OCI-LY3 (cell line): ENCODE data around the gene SH2D6.

ENCODE experiments used
- EZH2phosphoT487 ChIP-seq: fragments of 200-600 bp; shearing (Covaris generic); IDR thresholded peaks from 2 replicates; pipeline ENCODE4 v1.6.1; 2018; ENCODE audit warnings: antibody characterized with exemption, mixed run types, low read depth
- TF ChIP-seq, protein P1 (sequence below): fragments of 200-600, 300-600 bp; sonication (generic); IDR thresholded peaks from 2 replicates; pipeline ENCODE4 v1.5.1; 2014; ENCODE audit warnings: antibody characterized with exemption, low read length, low read depth

DNA sequence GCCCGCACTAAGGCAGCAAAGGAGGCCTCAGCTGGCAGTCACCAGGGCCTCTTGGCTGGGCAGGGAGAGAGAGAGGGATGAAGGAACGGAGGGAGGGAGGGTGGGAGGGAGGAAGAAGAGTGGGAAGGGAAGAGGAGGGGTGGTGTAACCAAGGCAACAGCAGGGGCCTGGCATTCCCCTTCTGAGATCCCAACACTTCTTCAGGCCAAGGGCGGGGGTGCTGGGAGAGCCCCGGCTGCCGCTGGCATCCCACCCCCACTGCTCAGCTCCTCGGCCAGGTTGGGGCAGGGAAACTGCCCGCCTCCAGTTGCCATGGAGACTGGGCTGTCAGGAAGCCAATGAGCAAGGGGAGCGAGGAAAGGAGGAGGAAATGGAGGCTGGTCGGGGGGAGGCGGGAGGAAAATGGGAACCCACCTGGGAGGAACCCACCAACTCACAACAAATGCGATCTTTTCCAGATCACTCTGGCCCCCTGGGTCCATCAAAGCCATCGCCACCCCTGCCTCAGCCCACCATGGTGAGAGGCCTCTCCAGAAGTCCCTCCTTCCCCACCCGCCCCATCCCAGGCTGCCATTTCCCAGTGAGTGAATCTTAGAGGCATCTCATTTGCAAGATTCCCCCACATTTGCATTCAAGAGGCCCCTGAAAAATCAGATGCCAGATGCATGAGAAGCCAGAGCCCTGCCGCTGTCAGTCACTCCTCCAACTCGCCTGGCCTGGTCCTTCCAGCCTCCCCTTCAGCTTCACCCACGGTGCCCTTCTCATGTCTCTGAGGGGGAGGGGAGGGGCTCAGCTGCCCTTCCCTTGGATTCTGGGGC, 12.4 kb downstream of the SH2D6 start:
- TF ChIP-seq, protein P1, sequence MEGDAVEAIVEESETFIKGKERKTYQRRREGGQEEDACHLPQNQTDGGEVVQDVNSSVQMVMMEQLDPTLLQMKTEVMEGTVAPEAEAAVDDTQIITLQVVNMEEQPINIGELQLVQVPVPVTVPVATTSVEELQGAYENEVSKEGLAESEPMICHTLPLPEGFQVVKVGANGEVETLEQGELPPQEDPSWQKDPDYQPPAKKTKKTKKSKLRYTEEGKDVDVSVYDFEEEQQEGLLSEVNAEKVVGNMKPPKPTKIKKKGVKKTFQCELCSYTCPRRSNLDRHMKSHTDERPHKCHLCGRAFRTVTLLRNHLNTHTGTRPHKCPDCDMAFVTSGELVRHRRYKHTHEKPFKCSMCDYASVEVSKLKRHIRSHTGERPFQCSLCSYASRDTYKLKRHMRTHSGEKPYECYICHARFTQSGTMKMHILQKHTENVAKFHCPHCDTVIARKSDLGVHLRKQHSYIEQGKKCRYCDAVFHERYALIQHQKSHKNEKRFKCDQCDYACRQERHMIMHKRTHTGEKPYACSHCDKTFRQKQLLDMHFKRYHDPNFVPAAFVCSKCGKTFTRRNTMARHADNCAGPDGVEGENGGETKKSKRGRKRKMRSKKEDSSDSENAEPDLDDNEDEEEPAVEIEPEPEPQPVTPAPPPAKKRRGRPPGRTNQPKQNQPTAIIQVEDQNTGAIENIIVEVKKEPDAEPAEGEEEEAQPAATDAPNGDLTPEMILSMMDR, result no peak
- TF ChIP-seq EZH2phosphoT487, result no peak
